H1 (cell line): ENCODE data around the gene SAMM50. TPM values are rescaled to one million over a fixed set of nuclear protein-coding genes. Genes with fewer than 3 reads are reported as not detected.

Experiments
- CTCF ChIA-PET: fragments of 300-600 bp; sonication (Branson Sonifier 250); formaldehyde crosslinking; loops from one replicate; lab custom pipeline; 2021; ENCODE audit not compliant: partially characterized antibody; lab: Charles Lee
- POLR2A ChIA-PET: fragments of 300-600 bp; sonication (Branson Sonifier 250); formaldehyde crosslinking; loops from one replicate; lab custom pipeline; 2021; ENCODE audit warnings: inconsistent platforms; ENCODE audit not compliant: partially characterized antibody; lab: Charles Lee
- DNase-seq, 2 experiments: peaks; one replicate each; pipeline versions ENCODE4 v3.0.0 to v3.0.0-alpha.2; 2010 to 2022; ENCODE audit warnings: low spot score in 2 of 2, low read depth in 1 of 2, mixed read lengths in 1 of 2
- FAIRE-seq: peaks from 2 replicates; lab custom pipeline; 2011; peaks lifted over from hg19 to GRCh38; lab: Jason Lieb, UNC
- H2AFZ ChIP-seq: 2 replicates; pipeline ENCODE4 v1.8.1; 2012; ENCODE audit warnings: low read length, inconsistent platforms
- H2AK5ac ChIP-seq: 2 replicates; pipeline ENCODE4 v1.6.1; 2013; ENCODE audit warnings: low read depth, low read length
- H2BK120ac ChIP-seq: replicated peaks from 2 replicates; pipeline ENCODE3; 2013; ENCODE audit warnings: low read depth, low read length, inconsistent platforms
- H2BK12ac ChIP-seq: 2 replicates; pipeline ENCODE4 v1.6.1; 2013; ENCODE audit warnings: low read depth, low read length
- H2BK15ac ChIP-seq: 2 replicates; pipeline ENCODE4 v1.6.1; 2013; ENCODE audit warnings: low read length
- H2BK20ac ChIP-seq: 2 replicates; pipeline ENCODE4 v1.6.1; 2013; ENCODE audit warnings: low read length
- H2BK5ac ChIP-seq: 2 replicates; pipeline ENCODE4 v1.6.1; 2013; ENCODE audit warnings: low read depth, low read length
- H3K14ac ChIP-seq: 2 replicates; pipeline ENCODE4 v1.6.1; 2013; ENCODE audit warnings: inconsistent platforms; ENCODE audit not compliant: insufficient read length
- H3K18ac ChIP-seq: 2 replicates; pipeline ENCODE4 v1.6.1; 2013; ENCODE audit warnings: low read length; ENCODE audit errors: extremely low read depth
- H3K23ac ChIP-seq: 2 replicates; pipeline ENCODE4 v1.6.1; 2013; ENCODE audit warnings: inconsistent platforms; ENCODE audit not compliant: insufficient read length
- H3K23me2 ChIP-seq: 2 replicates; pipeline ENCODE4 v1.6.1; 2013; ENCODE audit warnings: low read depth, low read length
- H3K27ac ChIP-seq: 2 replicates; pipeline ENCODE4 v1.6.1; 2011; ENCODE audit warnings: low read depth, low read length, inconsistent platforms
- H3K27me3 ChIP-seq, 4 experiments: replicated peaks in 1 of 4; 1 replicate in 1 of 4; 2 replicates in 3 of 4; pipeline versions ENCODE4 v1.6.1 to v1.8.1; 2011 to 2013; ENCODE audit warnings: low read length in 3 of 4, mild to moderate bottlenecking in 3 of 4, inconsistent platforms in 2 of 4, mixed read lengths in 2 of 4, moderate library complexity in 1 of 4; ENCODE audit not compliant: control insufficient read depth in 3 of 4, insufficient read depth in 3 of 4; ENCODE audit errors: extremely low read depth in 1 of 4
- H3K36me3 ChIP-seq, 4 experiments: 2 replicates each; pipeline versions ENCODE4 v1.6.1 to v1.8.1; 2011 to 2013; ENCODE audit warnings: mild to moderate bottlenecking in 4 of 4, low read length in 3 of 4, moderate library complexity in 2 of 4, control low read depth in 1 of 4, inconsistent platforms in 1 of 4; ENCODE audit not compliant: insufficient read depth in 4 of 4, control insufficient read depth in 2 of 4
- H3K4ac ChIP-seq: replicated peaks from 2 replicates; pipeline ENCODE3; 2013; ENCODE audit warnings: low read length, low read depth, mixed read lengths, inconsistent platforms; ENCODE audit not compliant: insufficient read length
- H3K4me1 ChIP-seq, 4 experiments: replicated peaks in 1 of 4; 1 replicate in 1 of 4; 2 replicates in 3 of 4; pipeline versions ENCODE4 v1.6.1 to v1.8.1; 2011 to 2013; ENCODE audit warnings: low read length in 3 of 4, inconsistent platforms in 2 of 4, mixed read lengths in 1 of 4; ENCODE audit not compliant: insufficient read depth in 4 of 4, control insufficient read depth in 3 of 4
- H3K4me2 ChIP-seq, 2 experiments: 2 replicates each; pipeline versions ENCODE4 v1.6.1 to v1.8.1; 2011 to 2013; ENCODE audit warnings: low read depth in 2 of 2, low read length in 2 of 2, control low read depth in 1 of 2, inconsistent platforms in 1 of 2, mild to moderate bottlenecking in 1 of 2; ENCODE audit not compliant: insufficient read depth in 1 of 2
- H3K4me3 ChIP-seq, 4 experiments: fragments of 200-600, 300-600 bp in 1 of 4; sonication (generic), shearing (Covaris generic), sonication (Bioruptor Twin) in 1 of 4; 2 replicates each; pipeline versions ENCODE4 v1.5.1 to v1.8.1; 2011 to 2016; ENCODE audit warnings: low read length in 4 of 4, low read depth in 3 of 4, control low read depth in 2 of 4, inconsistent platforms in 2 of 4, mild to moderate bottlenecking in 2 of 4, mixed read lengths in 1 of 4, moderate library complexity in 1 of 4; ENCODE audit not compliant: insufficient read depth in 2 of 4; ENCODE audit errors: extremely low read depth in 1 of 4
- H3K56ac ChIP-seq: replicated peaks from 2 replicates; pipeline ENCODE3; 2013; ENCODE audit warnings: low read depth, mild to moderate bottlenecking, mixed read lengths, low read length, inconsistent platforms; ENCODE audit not compliant: insufficient read length
- H3K79me1 ChIP-seq: 2 replicates; pipeline ENCODE4 v1.6.1; 2013; ENCODE audit warnings: low read depth, low read length, control low read depth
- H3K79me2 ChIP-seq, 2 experiments: 2 replicates each; pipeline versions ENCODE4 v1.6.1 to v1.8.1; 2012 to 2013; ENCODE audit warnings: low read length in 2 of 2, mild to moderate bottlenecking in 2 of 2, inconsistent platforms in 1 of 2; ENCODE audit not compliant: insufficient read depth in 2 of 2, control insufficient read depth in 1 of 2
- H3K9ac ChIP-seq, 4 experiments: replicated peaks in 1 of 4; 1 replicate in 1 of 4; 2 replicates in 3 of 4; pipeline versions ENCODE4 v1.6.1 to v1.8.1; 2011 to 2013; ENCODE audit warnings: low read depth in 3 of 4, low read length in 3 of 4, control low read depth in 2 of 4, mild to moderate bottlenecking in 2 of 4, moderate library complexity in 2 of 4, inconsistent platforms in 1 of 4; ENCODE audit errors: extremely low read depth in 1 of 4
- H3K9me3 ChIP-seq, 2 experiments: 2 replicates each; pipeline versions ENCODE4 v1.6.1 to v1.8.1; 2012 to 2013; ENCODE audit warnings: mild to moderate bottlenecking in 2 of 2, moderate library complexity in 2 of 2, control low read depth in 1 of 2, inconsistent platforms in 1 of 2, low read depth in 1 of 2, low read length in 1 of 2, mixed read lengths in 1 of 2; ENCODE audit not compliant: insufficient read depth in 2 of 2
- H4K20me1 ChIP-seq, 2 experiments: replicated peaks in 1 of 2; 2 replicates each; pipeline versions ENCODE3 to v1.8.1; 2011 to 2013; ENCODE audit warnings: inconsistent platforms in 2 of 2, low read length in 2 of 2, mild to moderate bottlenecking in 1 of 2; ENCODE audit not compliant: insufficient read depth in 2 of 2, control insufficient read depth in 1 of 2
- H4K5ac ChIP-seq: 2 replicates; pipeline ENCODE4 v1.6.1; 2013; ENCODE audit warnings: low read length, low read depth, mixed read lengths, inconsistent platforms; ENCODE audit not compliant: insufficient read length
- H4K8ac ChIP-seq: 2 replicates; pipeline ENCODE4 v1.8.0; 2013; ENCODE audit warnings: mild to moderate bottlenecking, moderate library complexity, low read length, inconsistent platforms; ENCODE audit not compliant: insufficient read depth; ENCODE audit errors: extremely low read depth
- H4K91ac ChIP-seq: replicated peaks from 2 replicates; pipeline ENCODE3; 2013; ENCODE audit warnings: low read length, mixed read lengths, inconsistent platforms; ENCODE audit not compliant: insufficient read length
- ASH2L ChIP-seq: fragments of 200-600, 300-600 bp; sonication (generic); IDR thresholded peaks from one replicate; pipeline ENCODE4 v1.7.1; 2017; ENCODE audit warnings: low read length
- ATF2 ChIP-seq: IDR thresholded peaks from 2 replicates; pipeline ENCODE4 v1.6.1; 2012; ENCODE audit warnings: low read length, inconsistent platforms
- ATF3 ChIP-seq: IDR thresholded peaks from 2 replicates; pipeline ENCODE4 v1.6.1; 2011; ENCODE audit warnings: low read depth, mild to moderate bottlenecking, low read length; ENCODE audit not compliant: insufficient read depth
- BCL11A ChIP-seq, 2 experiments: IDR thresholded peaks; one replicate each; pipeline ENCODE4 v1.6.1; 2011; ENCODE audit warnings: low read depth in 2 of 2, low read length in 2 of 2, mild to moderate bottlenecking in 2 of 2
- CEBPB ChIP-seq: IDR thresholded peaks from 2 replicates; pipeline ENCODE4 v1.6.1; 2012; ENCODE audit warnings: low read depth, low read length
- CREB1 ChIP-seq: IDR thresholded peaks from 2 replicates; pipeline ENCODE4 v1.6.1; 2012; ENCODE audit warnings: inconsistent platforms
- FOSL1 ChIP-seq: IDR thresholded peaks from 2 replicates; pipeline ENCODE4 v1.6.1; 2011; ENCODE audit warnings: mild to moderate bottlenecking, low read depth, low read length, moderate library complexity; ENCODE audit not compliant: insufficient read depth
- GTF2F1 ChIP-seq: IDR thresholded peaks from 2 replicates; pipeline ENCODE4 v1.6.1; 2012; ENCODE audit warnings: low read depth, low read length, improper control_type of control experiment, borderline replicate concordance
- SP1 ChIP-seq: IDR thresholded peaks from 2 replicates; pipeline ENCODE4 v1.6.1; 2011; ENCODE audit warnings: low read depth, low read length
- SUZ12 ChIP-seq: fragments of 200-600 bp; sonication (generic); IDR thresholded peaks from 2 replicates; pipeline ENCODE4 v1.6.1; 2012; ENCODE audit warnings: mild to moderate bottlenecking, inconsistent platforms, low read length, moderate library complexity, mixed read lengths
- WGBS, 2 experiments: shearing (Covaris generic) in 1 of 2; methylation state at CpG; one replicate each; pipeline versions ENCODE4 v1.1.6 to v1.1.7; 2013 to 2015; ENCODE audit warnings: low lambda C conversion rate in 2 of 2, mixed read lengths in 2 of 2, inconsistent platforms in 1 of 2, low coverage in 1 of 2, missing lambda C conversion rate in 1 of 2; ENCODE audit not compliant: insufficient replicate concordance in 2 of 2, insufficient coverage in 1 of 2, insufficient read length in 1 of 2; ENCODE audit errors: extremely low coverage in 1 of 2, missing lambda C conversion rate in 1 of 2; 5-methylcytosine and 5-hydroxymethylcytosine counted together
- polyA plus RNA-seq, 7 experiments: library from polyadenylated mRNA; depleted of rRNA in 3 of 7; stranded (reverse) in 5 of 7; unstranded in 2 of 7; fragments of >200 nt in 5 of 7; fragments of 200-250 nt in 2 of 7; gene quantifications; 1 replicate in 5 of 7; 2 replicates in 1 of 7; 4 replicates in 1 of 7; pipeline versions ENCODE4 v1.2.1 to v1.2.3, GENCODE V29; 2011 to 2013; ENCODE audit warnings: missing spikeins in 2 of 7, mixed read lengths in 2 of 7
- total RNA-seq: library from RNA; stranded (reverse); fragmentation: NEBNext Ultra II Directional; extraction: Animal tissue kit (Norgen Biotek cat#: 25700); gene quantifications from 2 replicates; pipeline ENCODE4 v1.2.1, GENCODE V29; 2021

The SAMM50 gene
- total and polyA plus RNA-seq, 2 of the 8 experiments (the other 6 are each of a cell fraction or from before 2014, with no cell fraction given) = 45.4 to 70.3 TPM

DNA sequence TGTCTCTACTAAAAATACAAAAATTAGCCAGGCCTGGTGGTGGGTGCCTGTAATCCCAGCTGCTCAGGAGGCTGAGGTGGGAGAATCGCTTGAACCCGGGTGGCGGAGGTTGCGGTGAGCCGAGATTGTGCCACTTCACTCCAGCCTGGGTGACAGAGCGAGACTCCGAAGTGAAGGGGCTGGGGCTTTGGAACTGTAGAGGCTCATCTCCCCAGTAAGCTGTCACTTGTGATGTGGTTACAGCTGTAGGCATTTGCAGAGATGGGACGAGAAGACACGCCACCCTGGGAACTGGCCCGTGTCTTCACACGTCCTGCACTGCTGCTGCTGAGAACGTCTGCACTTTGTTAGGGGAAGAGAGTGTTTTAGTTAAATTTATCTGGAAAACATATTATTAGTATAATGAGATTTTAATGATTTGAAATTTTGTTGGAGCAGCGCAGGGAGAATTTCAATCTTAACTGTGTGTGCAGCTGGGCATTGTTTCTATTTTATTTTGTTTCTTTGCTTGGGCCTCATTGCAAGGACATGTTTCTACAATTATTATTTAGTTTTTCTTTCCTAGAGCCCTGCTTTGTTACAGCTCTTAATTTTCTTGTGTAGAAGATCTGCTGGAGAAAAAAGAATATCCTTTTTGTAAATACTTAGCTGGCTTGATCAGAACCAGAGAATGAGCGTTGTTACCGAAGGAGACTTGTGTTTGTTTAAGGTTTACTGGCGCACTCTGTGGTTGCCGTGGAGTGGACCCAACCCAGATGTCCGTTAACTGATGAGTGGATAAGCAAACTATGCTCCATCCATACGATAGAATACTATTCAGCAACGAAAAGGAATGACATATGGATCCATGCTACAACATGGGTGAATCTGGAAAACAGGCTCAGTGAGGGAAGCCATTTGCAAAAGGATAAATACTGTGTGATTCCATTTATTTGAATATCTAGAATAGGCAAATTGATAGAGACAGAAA lies 87.3 kb downstream of the SAMM50 start:
- Histone ChIP-seq H3K14ac (no peak overlapping the region), H2AFZ (no peak overlapping the region), H3K27ac (no peak overlapping the region), H2BK15ac (no peak overlapping the region), H3K79me1 (no peaks in the 10 kb centered on the region; the same call in 1 of the 2 replicates), H3K27me3 (no peaks in the 10 kb centered on the region), H3K79me2 (no peaks in the 10 kb centered on the region), H4K5ac (no peak overlapping the region), H3K23me2 (no peaks in the 10 kb centered on the region), H3K4ac (no peak overlapping the region), H3K56ac (no peak overlapping the region), H3K36me3 (no peaks in the 10 kb centered on the region), H3K9me3 (no peaks in the 10 kb centered on the region), H3K4me2 (no peak overlapping the region), H3K9ac (no peak overlapping the region), H3K4me1 (no peaks in the 10 kb centered on the region), H2BK20ac (no peak overlapping the region), H3K18ac (no peak overlapping the region), H4K8ac (no peak overlapping the region), H2BK120ac (no peak overlapping the region), H3K23ac (no peak overlapping the region), H4K91ac (no peak overlapping the region), H2BK5ac (no peak overlapping the region), H4K20me1 (no peaks in the 10 kb centered on the region), H2BK12ac (no peak overlapping the region), H3K4me3 (no peak overlapping the region), H2AK5ac (no peak overlapping the region)
- ChIA-PET POLR2A (no interaction called here), CTCF (interaction anchor here (1.0 to 2.6 kb wide), 3 partner anchors 25 to 49 kb away, joined by 3 to 7 read pairs (median 6); no protein-coding TSS in a partner anchor)
- FAIRE-seq (no peak), DNase-seq (no peak)
- WGBS, 2 experiments = 92% methylated on average over 20 of the region's 20 CpGs; no CpG with 5 or more reads in 1 of the 2 experiments
- TF ChIP-seq BCL11A (IDR thresholded peaks at IDR 0.05; ENCODE audit: low read depth in 2 of 2, low read length in 2 of 2) (no peak), CREB1 (no peak), SUZ12 (no peak), FOSL1 (no peak), SP1 (no peak), GTF2F1 (no peak), CEBPB (no peak), ASH2L (no peak), ATF3 (no peak), ATF2 (no peak)
